C4-2B (cell line): ENCODE measurements around the gene PACRG.

ENCODE experiments used
- H3K27ac ChIP-seq: fragments of 450-650 bp; 2 replicates; pipeline ENCODE4 v1.5.1; 2017
- CTCF ChIP-seq: fragments of 450-650 bp; conservative IDR thresholded peaks from 2 replicates; pipeline ENCODE4 v1.5.1; 2017; ENCODE audit warnings: mild to moderate bottlenecking
- ZFX ChIP-seq: fragments of 450-650 bp; IDR thresholded peaks from 2 replicates; pipeline ENCODE4 v1.6.1; 2017

The PACRG gene

GRCh38 chr6:163356743-163357142, 629.0 kb downstream of the PACRG start:
- TF ChIP-seq CTCF (no peak), ZFX (no peak)
- no peak overlapping the region for H3K27ac ChIP-seq

- no peak overlapping the region for H3K27ac ChIP-seq
- TF ChIP-seq ZFX (no peak), CTCF (no peak)
These were observed 636.9 kb downstream of the PACRG start for GRCh38 chr6:163364641-163365040.
